ENCODE measurements around the gene MROH2A. TPM values are rescaled to one million over a fixed set of nuclear protein-coding genes. Genes with fewer than 3 reads are reported as not detected.

The MROH2A gene
- total and polyA plus RNA-seq, 9 of the 15 experiments (the other 6 are each of a cell fraction or from before 2014, with no cell fraction given), result 0.03 TPM; not detected in 8

GRCh38 chr2:233852056-233852455, 73.9 kb downstream of the MROH2A start:
- ChIA-PET CTCF (ENCODE audit: low intra/inter-chr PET ratio) (no interaction called here), POLR2A (interaction anchor here (0.9 kb wide), 1 partner anchor 19 kb away, joined by 3 read pairs; no protein-coding TSS in a partner anchor)
- H3K9me3 ChIP-seq (replicated peaks; ENCODE audit: control insufficient read depth, insufficient read depth, low read depth, low read length), result no peaks in the 10 kb centered on the region
- intact Hi-C loops (cut with micrococcal nuclease) (loop anchor here (10.0 kb wide), 1 partner anchor 1263 kb away; no protein-coding TSS in a partner anchor), in situ Hi-C loops (cut with MboI) (loop anchor here (25.0 kb wide), 1 partner anchor 685 kb away; no protein-coding TSS in a partner anchor)
- TF ChIP-seq ZNF12 (CRISPR knock-in tag; IDR thresholded peaks at IDR 0.05) (no peak), BHLHE40 (IDR thresholded peaks at IDR 0.05; ENCODE audit: low read length) (0 out of 2 replicates have a peak, but pooled peaks have one; percentile 24)
- no TSS peak for BruUV-seq (replicated peaks)
- FAIRE-seq (no peak), ATAC-seq (no peak), DNase-seq (ENCODE audit: extremely low read depth in 1 of 4, low spot score in 3 of 4) (no peak)
- WGBS (ENCODE audit: insufficient coverage, low coverage, missing lambda C conversion rate), result 74% methylated on average over 3 of the region's 3 CpGs
- H3K4me2 ChIP-seq (ENCODE audit: insufficient read depth, low read length), result peak overlapping the region; percentile 98
- H2AFZ ChIP-seq (ENCODE audit: low read depth, low read length), result no peak overlapping the region
- H3K79me2 ChIP-seq (ENCODE audit: control insufficient read depth, insufficient read depth, low read length), result peaks cover 72% of the 10 kb centered on the region
- H3K36me3 ChIP-seq (ENCODE audit: control insufficient read depth, insufficient read depth, low read length), result peaks cover 65% of the 10 kb centered on the region
- H3K4me1 ChIP-seq (replicated peaks in 1 of 2; ENCODE audit: control insufficient read depth in 2 of 2, insufficient read depth in 2 of 2, low read length in 2 of 2), result peaks cover 14 to 16% of the 10 kb centered on the region in 2 experiments; a peak in 4 of 5 replicates
- no peaks in the 10 kb centered on the region for H4K20me1 ChIP-seq (replicated peaks; ENCODE audit: control insufficient read depth, insufficient read depth, low read length)
- peaks cover 4% of the 10 kb centered on the region for H3K9me1 ChIP-seq (ENCODE audit: control insufficient read depth, insufficient read depth, low read length)
- H3K27me3 ChIP-seq (ENCODE audit: control insufficient read depth in 2 of 2, insufficient read depth in 2 of 2, low read length in 2 of 2), result no peaks in the 10 kb centered on the region
- peak overlapping the region in 1 of 2 experiments; percentile 98; a peak in 3 of 4 replicates for H3K9ac ChIP-seq (ENCODE audit: insufficient read depth in 1 of 2, low read depth in 2 of 2, low read length in 2 of 2)
- no peak overlapping the region; the same call in 2 of the 3 replicates for H3K27ac ChIP-seq (ENCODE audit: extremely low read depth, low read depth, low read length)
- H3K4me3 ChIP-seq, result peak overlapping the region; percentile 98; the same call in 1 of the 2 replicates

- intact Hi-C loops (cut with micrococcal nuclease), result loop anchor here (10.0 kb wide), 1 partner anchor 1261 kb away; no protein-coding TSS in a partner anchor
- H2AFZ ChIP-seq (ENCODE audit: low read depth, low read length), result no peak overlapping the region
- DNase-seq (ENCODE audit: extremely low read depth in 1 of 4, low spot score in 3 of 4), result no peak
Observed at GRCh38 chr2:233853353-233853752, 75.2 kb downstream of the MROH2A start.

More at GRCh38 chr2:233853353-233853752, 75.2 kb downstream of the MROH2A start:
- FAIRE-seq (no peak), ATAC-seq (no peak)
- CTCF ChIA-PET (ENCODE audit: low intra/inter-chr PET ratio), result no interaction called here
- TSS peak; percentile 42 for BruUV-seq (replicated peaks)
- peak overlapping the region; percentile 98 for H3K4me3 ChIP-seq
- H4K20me1 ChIP-seq (replicated peaks; ENCODE audit: control insufficient read depth, insufficient read depth, low read length), result no peaks in the 10 kb centered on the region
- no peaks in the 10 kb centered on the region for H3K9me3 ChIP-seq (replicated peaks; ENCODE audit: control insufficient read depth, insufficient read depth, low read depth, low read length)
- TF ChIP-seq ZNF23 (CRISPR knock-in tag; IDR thresholded peaks at IDR 0.05), result no peak
- no peak for TF ChIP-seq MYBL2 (IDR thresholded peaks at IDR 0.05; ENCODE audit: low read depth)
- TF ChIP-seq MYBL2 (CRISPR knock-in tag; IDR thresholded peaks at IDR 0.05; ENCODE audit: borderline replicate concordance), result no peak
- TF ChIP-seq EGR1 (conservative IDR thresholded peaks at IDR 0.05), result peak; percentile 47
- peak; percentile 55 for TF ChIP-seq RBM25 (IDR thresholded peaks at IDR 0.05; ENCODE audit: low read depth, low read length, severe bottlenecking)
- peak overlapping the region; percentile 98 for H3K4me2 ChIP-seq (ENCODE audit: insufficient read depth, low read length)
- peak overlapping the region; percentile 96 for H3K27ac ChIP-seq (ENCODE audit: extremely low read depth, low read depth, low read length)
- H3K36me3 ChIP-seq (ENCODE audit: control insufficient read depth, insufficient read depth, low read length), result peaks cover 52% of the 10 kb centered on the region
- peaks cover 60% of the 10 kb centered on the region for H3K79me2 ChIP-seq (ENCODE audit: control insufficient read depth, insufficient read depth, low read length)
- peaks cover 4% of the 10 kb centered on the region for H3K9me1 ChIP-seq (ENCODE audit: control insufficient read depth, insufficient read depth, low read length)
- H3K27me3 ChIP-seq (ENCODE audit: control insufficient read depth in 2 of 2, insufficient read depth in 2 of 2, low read length in 2 of 2), result no peaks in the 10 kb centered on the region
- peak overlapping the region; percentile 97 to 98 for H3K9ac ChIP-seq (ENCODE audit: insufficient read depth in 1 of 2, low read depth in 2 of 2, low read length in 2 of 2)
- H3K4me1 ChIP-seq (replicated peaks in 1 of 2; ENCODE audit: control insufficient read depth in 2 of 2, insufficient read depth in 2 of 2, low read length in 2 of 2), result peaks cover 14 to 21% of the 10 kb centered on the region in 2 experiments; a peak in 4 of 5 replicates
- POLR2A ChIA-PET, result interaction anchor here (0.9 kb wide), 1 partner anchor 16 kb away, joined by 3 read pairs; no protein-coding TSS in a partner anchor
- WGBS (ENCODE audit: insufficient coverage, low coverage, missing lambda C conversion rate), result 2% methylated on average over 6 of the region's 8 CpGs
- in situ Hi-C loops (cut with MboI), result loop anchor here (25.0 kb wide), 1 partner anchor 684 kb away; no protein-coding TSS in a partner anchor
